Left ventricle myocardium inferior (tissue), 1 donor: ENCODE results near the gene C19orf18. TPM values are rescaled to one million over a fixed set of nuclear protein-coding genes. Genes with fewer than 3 reads are reported as not detected.
A peak's percentile ranks its signal among the peaks of the same experiment; 100 is the strongest.
"Not testable (repeated sequence)": the region's sequence is repeated elsewhere in the genome, so short reads cannot be mapped to it uniquely, and the experiment has no call there.

Source experiments
- DNase-seq: peaks from one replicate; pipeline ENCODE4 v3.0.0-alpha.2; 2020
- H3K27ac ChIP-seq: fragments of 200-600 bp; replicated peaks from 2 replicates; pipeline ENCODE4 v1.8.0; 2021
- H3K27me3 ChIP-seq: fragments of 200-600 bp; 2 replicates; pipeline ENCODE4 v1.8.0; 2021; ENCODE audit warnings: low read depth
- H3K36me3 ChIP-seq: fragments of 200-600 bp; 2 replicates; pipeline ENCODE4 v1.8.0; 2021
- H3K4me1 ChIP-seq: fragments of 200-600 bp; 2 replicates; pipeline ENCODE4 v1.8.0; 2021
- H3K4me3 ChIP-seq: fragments of 200-600 bp; 2 replicates; pipeline ENCODE4 v1.8.0; 2021; ENCODE audit warnings: mild to moderate bottlenecking, moderate library complexity
- H3K9me3 ChIP-seq: fragments of 200-600 bp; replicated peaks from 2 replicates; pipeline ENCODE4 v1.8.0; 2021
- CTCF ChIP-seq: fragments of 200-600 bp; IDR thresholded peaks from 2 replicates; pipeline ENCODE4 v1.8.0; 2021; ENCODE audit warnings: antibody characterized with exemption, mild to moderate bottlenecking, borderline replicate concordance
- intact Hi-C: fragments of 100-400 bp; cut with micrococcal nuclease; formaldehyde crosslinking; loops from one replicate; pipeline ENCODE4 v1.11.0; 2022
- total RNA-seq: library from RNA; stranded (reverse); fragmentation: NEBNext Ultra II Directional; extraction: Animal tissue kit (Norgen Biotek cat#: 25700); gene quantifications from one replicate; pipeline ENCODE4 v1.2.1, GENCODE V29; 2021
- donor health status: DM: no; HTN: yes; CAD: no; lungs with severe emphysema.

The C19orf18 gene
- total RNA-seq, 1 donor from 2014 or later, result 2.1 TPM

- intact Hi-C loops, result no loop called here
- no peaks in the 10 kb centered on the region for H3K27me3 ChIP-seq
- H3K4me3 ChIP-seq, result peak within 1 kb of the TSS; percentile 89
- peaks cover 66% of the 10 kb centered on the region for H3K36me3 ChIP-seq
- peaks cover 90% of the 10 kb centered on the region for H3K9me3 ChIP-seq
- DNase-seq, result peak; percentile 42
- peak within 1 kb of the TSS; percentile 83 for H3K27ac ChIP-seq
- peaks cover 21% of the 10 kb centered on the region for H3K4me1 ChIP-seq
- TF ChIP-seq CTCF, result no peak
Observed at GRCh38 chr19:57934820-57935665, 39.3 kb downstream of the C19orf18 start, which contains the start of gene ZNF418. TSS of gene ZNF418 (minus strand) at chr19:57935402. CDS start at chr19:57933822, 1,580 bp downstream.

- Histone ChIP-seq H3K27me3 (no peaks in the 10 kb centered on the region), H3K9me3 (peaks cover 96% of the 10 kb centered on the region), H3K27ac (no peak overlapping the region), H3K4me3 (no peak overlapping the region), H3K36me3 (peaks cover 91% of the 10 kb centered on the region), H3K4me1 (no peaks in the 10 kb centered on the region)
- intact Hi-C loops, result no loop called here
- no peak for TF ChIP-seq CTCF
- no peak for DNase-seq
Observed at GRCh38 chr19:57927587-57927986, 46.7 kb downstream of the C19orf18 start.

GRCh38 chr19:57916168-57916995 is 58.0 kb downstream of the C19orf18 start, which contains the start of gene ZNF417:
TSS of gene ZNF417 (minus strand) at chr19:57916592. CDS start at chr19:57916411, 181 bp downstream.
- DNase-seq, result peak; percentile 75

DNA sequence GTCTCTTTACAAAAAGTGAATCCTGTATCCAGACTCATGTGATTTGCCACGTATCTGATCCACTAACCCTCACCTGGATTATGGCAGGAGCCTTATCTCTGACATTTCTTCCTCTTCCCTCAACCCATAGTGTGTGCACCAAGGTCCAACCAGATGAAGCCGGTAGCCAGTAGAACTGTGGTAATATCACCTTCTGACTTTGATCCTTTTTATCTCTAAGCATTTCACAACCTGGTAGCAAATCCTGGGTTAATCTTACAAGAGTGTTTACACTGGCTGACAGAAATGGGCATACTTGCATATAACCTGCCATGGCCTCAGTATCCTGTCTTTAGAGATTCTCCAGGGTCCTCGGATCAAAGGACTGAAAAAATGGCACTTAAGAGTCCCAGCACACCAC is 59.8 kb downstream of the C19orf18 start:
- DNase-seq, result no peak
- TF ChIP-seq CTCF, result no peak
- Histone ChIP-seq H3K4me1 (peaks cover 28% of the 10 kb centered on the region), H3K36me3 (peaks cover 55% of the 10 kb centered on the region), H3K4me3 (peak overlapping the region; percentile 80), H3K27ac (no peak overlapping the region), H3K27me3 (no peaks in the 10 kb centered on the region), H3K9me3 (peaks cover 44% of the 10 kb centered on the region)
- intact Hi-C loops, result no loop called here

More at GRCh38 chr19:57916168-57916995, 58.0 kb downstream of the C19orf18 start, which contains the start of gene ZNF417:
- peak; percentile 49 for TF ChIP-seq CTCF
- intact Hi-C loops, H3K27me3 ChIP-seq: not testable (repeated sequence)
- H3K4me3 ChIP-seq, result peak within 1 kb of the TSS; percentile 80
- H3K36me3 ChIP-seq, result peaks cover 57% of the 10 kb centered on the region
- H3K9me3 ChIP-seq, result peaks cover 34% of the 10 kb centered on the region
- H3K4me1 ChIP-seq, result peaks cover 28% of the 10 kb centered on the region
- H3K27ac ChIP-seq, result peak within 1 kb of the TSS; percentile 87

Other genes starting within 250 kb of the C19orf18 start
- 9.3 TPM for gene ZNF671, start 246.9 kb downstream of the C19orf18 start, total RNA-seq
- 12.9 TPM for gene ZNF776, start 227.7 kb downstream of the C19orf18 start, total RNA-seq
- gene ZNF586, start 204.9 kb downstream of the C19orf18 start, total RNA-seq, result 12.0 TPM
- gene ZNF552, start 159.6 kb downstream of the C19orf18 start, total RNA-seq, result 3.9 TPM
- 6.7 TPM for gene ZNF587B, start 144.2 kb downstream of the C19orf18 start, total RNA-seq
- 20.0 TPM for gene ZNF587, start 124.7 kb downstream of the C19orf18 start, total RNA-seq
- gene ZNF814, start 85.5 kb downstream of the C19orf18 start, total RNA-seq, result 11.2 TPM
- 10.6 TPM for gene ZNF417, start 57.9 kb downstream of the C19orf18 start, total RNA-seq
- 10.9 TPM for gene ZNF418, start 39.1 kb downstream of the C19orf18 start, total RNA-seq
- gene ZNF256, start 26.8 kb downstream of the C19orf18 start, total RNA-seq, result 10.8 TPM
- gene ZNF606, start 28.3 kb upstream of the C19orf18 start, total RNA-seq, result 13.7 TPM
- not detected for gene ZSCAN1, start 59.5 kb upstream of the C19orf18 start, total RNA-seq
- 3.8 TPM for gene ZNF135, start 84.7 kb upstream of the C19orf18 start, total RNA-seq
- 76.1 TPM for gene ZSCAN18, start 123.7 kb upstream of the C19orf18 start, total RNA-seq
- gene ZNF329, start 176.3 kb upstream of the C19orf18 start, total RNA-seq, result 7.8 TPM
- 19.3 TPM for gene ZNF274, start 208.5 kb upstream of the C19orf18 start, total RNA-seq